Adipocyte (in vitro differentiated cells): Measurements from ENCODE around the gene UBXN11.
"Not testable (repeated sequence)": the region's sequence is repeated elsewhere in the genome, so short reads cannot be mapped to it uniquely, and the experiment has no call there.

ENCODE experiments used
- DNase-seq: peaks from one replicate; pipeline ENCODE4 v3.0.0-alpha.2; 2015; ENCODE audit warnings: low read depth
- H3K27me3 ChIP-seq: replicated peaks from 2 replicates; pipeline ENCODE4 v1.7.0; 2013; ENCODE audit warnings: mild to moderate bottlenecking, low read length, moderate library complexity; ENCODE audit not compliant: control insufficient read depth, insufficient read depth
- H3K36me3 ChIP-seq: 2 replicates; pipeline ENCODE4 v1.7.0; 2013; ENCODE audit warnings: low read length, mild to moderate bottlenecking, moderate library complexity; ENCODE audit not compliant: control insufficient read depth, insufficient read depth, severe bottlenecking
- H3K4me1 ChIP-seq: 2 replicates; pipeline ENCODE4 v1.7.0; 2013; ENCODE audit warnings: mild to moderate bottlenecking, low read length, moderate library complexity; ENCODE audit not compliant: control insufficient read depth, insufficient read depth
- H3K4me3 ChIP-seq: 2 replicates; pipeline ENCODE4 v1.7.0; 2013; ENCODE audit warnings: mild to moderate bottlenecking, low read length, moderate library complexity
- H3K9ac ChIP-seq: 2 replicates; pipeline ENCODE4 v1.7.0; 2013; ENCODE audit warnings: mild to moderate bottlenecking, low read length, moderate library complexity
- H3K9me3 ChIP-seq: 2 replicates; pipeline ENCODE4 v1.7.0; 2013; ENCODE audit warnings: mild to moderate bottlenecking, low read length, moderate library complexity; ENCODE audit not compliant: control insufficient read depth

The UBXN11 gene

DNA sequence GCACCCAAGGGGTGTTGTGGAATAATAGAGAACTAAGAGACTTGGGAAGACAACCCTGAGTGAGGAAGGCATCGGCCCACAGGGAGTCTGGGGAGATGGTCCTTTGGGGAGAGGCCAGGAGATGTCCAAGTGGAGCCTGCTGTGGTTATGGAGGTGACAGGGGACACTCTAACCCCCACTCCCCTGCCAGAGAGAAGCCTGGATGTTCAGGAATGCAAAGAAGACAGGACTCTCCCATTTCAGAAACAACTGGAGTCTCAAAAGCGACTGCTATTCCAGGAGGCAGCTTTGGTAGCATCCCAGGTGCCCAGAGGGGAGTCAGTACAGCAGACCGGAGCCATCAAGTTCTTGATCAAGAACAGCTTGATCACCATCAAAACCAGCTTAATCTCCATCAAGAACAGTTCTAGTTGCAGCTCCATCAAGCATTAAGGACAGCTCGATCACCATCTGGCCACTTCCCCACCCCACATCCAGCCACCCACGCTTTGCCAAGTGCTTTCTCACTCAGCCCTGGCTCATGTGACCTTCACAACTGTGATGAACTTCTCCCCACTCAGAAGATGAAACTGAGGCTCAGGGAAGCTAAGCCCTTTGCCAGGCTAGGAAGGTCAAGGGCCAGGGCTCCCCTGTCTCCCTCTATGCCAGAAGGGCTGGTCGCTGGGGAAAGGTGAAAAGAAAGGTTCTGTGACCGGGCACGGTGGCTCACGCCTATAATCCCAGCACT lies 12.1 kb upstream of the UBXN11 start:
- Histone ChIP-seq H3K9me3 (no peaks in the 10 kb centered on the region), H3K36me3 (no peaks in the 10 kb centered on the region), H3K4me3 (no peak overlapping the region), H3K9ac (no peak overlapping the region), H3K4me1 (peaks cover 39% of the 10 kb centered on the region), H3K27me3 (peaks cover 2% of the 10 kb centered on the region)
- no peak for DNase-seq

- no peaks in the 10 kb centered on the region for H3K9me3 ChIP-seq
- DNase-seq = no peak
Measured at GRCh38 chr1:26317612-26318337, 11.3 kb upstream of the UBXN11 start, which contains the start of gene CD52. Gene CD52 (plus strand): TSS chr1:26317958. CDS start chr1:26318018, 60 bp downstream.

GRCh38 chr1:26317146-26317545 lies 10.7 kb upstream of the UBXN11 start:
- no peak overlapping the region for H3K9ac ChIP-seq
- H3K36me3 ChIP-seq = no peaks in the 10 kb centered on the region
- H3K9me3 ChIP-seq = no peaks in the 10 kb centered on the region
- peaks cover 39% of the 10 kb centered on the region for H3K4me1 ChIP-seq
- DNase-seq = no peak
- no peaks in the 10 kb centered on the region for H3K27me3 ChIP-seq
- no peak overlapping the region for H3K4me3 ChIP-seq

More at GRCh38 chr1:26317612-26318337, 11.3 kb upstream of the UBXN11 start, which contains the start of gene CD52:
- Histone ChIP-seq H3K9ac (no peak within 1 kb of the TSS), H3K27me3 (peaks cover 2% of the 10 kb centered on the region), H3K4me3 (no peak within 1 kb of the TSS), H3K36me3 (no peaks in the 10 kb centered on the region), H3K4me1 (peaks cover 39% of the 10 kb centered on the region)

DNA sequence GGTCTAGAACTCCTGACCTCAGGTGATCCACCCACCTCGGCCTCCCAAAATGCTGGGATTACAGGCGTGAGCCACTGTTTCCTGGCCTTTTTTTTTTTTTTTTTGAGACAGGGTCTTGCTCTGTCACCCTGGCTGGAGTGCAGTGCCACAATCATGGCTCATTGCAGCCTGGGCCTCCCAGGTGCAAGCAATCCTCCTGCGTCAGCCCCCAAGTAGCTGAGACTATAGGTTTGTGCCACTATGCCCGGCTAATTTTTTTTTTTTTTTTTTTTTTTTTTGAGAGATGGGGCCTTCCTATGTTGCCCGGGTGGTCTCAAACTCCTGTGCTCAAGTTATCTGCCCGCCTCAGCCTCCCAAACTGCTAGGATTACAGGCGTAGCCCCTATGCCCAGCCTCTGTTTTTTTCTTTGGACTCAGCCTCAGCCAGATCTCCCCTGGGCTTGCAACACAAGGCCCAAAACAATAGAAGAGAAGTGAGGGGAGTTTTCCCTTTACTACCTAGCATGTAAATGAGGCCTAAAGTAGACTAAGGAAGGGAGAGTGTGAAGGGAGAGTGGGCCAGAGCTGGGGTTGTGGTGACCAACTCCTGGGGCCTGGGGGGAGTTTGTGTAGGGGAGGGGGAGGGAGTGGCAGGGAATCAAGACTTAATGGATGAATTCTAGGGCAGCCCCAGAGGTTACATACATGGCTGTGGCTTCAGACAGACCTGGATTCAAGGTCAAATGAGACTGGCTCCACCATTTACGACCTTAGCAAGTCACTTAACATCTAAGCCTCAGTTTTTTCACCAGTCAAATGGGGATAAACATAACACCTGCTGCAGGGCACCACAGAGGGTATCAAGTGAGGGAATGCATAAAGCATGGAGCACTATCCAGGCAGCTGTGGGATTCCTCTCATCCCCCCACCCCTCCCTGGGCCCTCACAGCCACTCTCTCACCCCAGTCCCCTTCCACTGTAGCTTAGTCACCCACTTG lies 9.7 kb upstream of the UBXN11 start:
- H3K9ac ChIP-seq = peak overlapping the region; percentile 64
- no peak for DNase-seq
- H3K4me3 ChIP-seq = no peak overlapping the region
- peaks cover 37% of the 10 kb centered on the region for H3K4me1 ChIP-seq
- no peaks in the 10 kb centered on the region for H3K27me3 ChIP-seq
- no peaks in the 10 kb centered on the region for H3K9me3 ChIP-seq
- H3K36me3 ChIP-seq = no peaks in the 10 kb centered on the region

DNA sequence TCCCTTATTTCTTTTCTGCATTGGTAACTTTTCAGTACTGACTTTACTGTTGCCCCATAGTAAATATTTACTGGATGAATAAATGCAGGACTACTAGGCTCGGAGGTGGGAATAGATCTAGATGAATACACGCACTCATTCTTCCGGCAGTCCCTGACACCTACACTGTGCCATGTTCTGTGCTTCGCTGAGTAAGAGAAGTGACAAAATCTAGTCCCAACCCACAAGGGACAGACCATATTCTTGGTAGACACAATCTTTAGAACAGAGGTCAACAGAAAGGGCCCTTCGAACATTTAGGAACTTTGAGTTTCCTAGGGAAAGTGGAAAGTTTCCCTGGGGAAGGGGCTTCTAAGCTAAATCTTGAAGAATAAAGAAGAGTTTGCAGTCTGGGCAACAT lies 8.1 kb upstream of the UBXN11 start:
- Histone ChIP-seq H3K27me3 (no peaks in the 10 kb centered on the region), H3K36me3 (no peaks in the 10 kb centered on the region), H3K4me3 (no peak overlapping the region), H3K9me3 (no peaks in the 10 kb centered on the region), H3K9ac (peak overlapping the region; percentile 64), H3K4me1 (peaks cover 35% of the 10 kb centered on the region)
- DNase-seq = no peak

DNA sequence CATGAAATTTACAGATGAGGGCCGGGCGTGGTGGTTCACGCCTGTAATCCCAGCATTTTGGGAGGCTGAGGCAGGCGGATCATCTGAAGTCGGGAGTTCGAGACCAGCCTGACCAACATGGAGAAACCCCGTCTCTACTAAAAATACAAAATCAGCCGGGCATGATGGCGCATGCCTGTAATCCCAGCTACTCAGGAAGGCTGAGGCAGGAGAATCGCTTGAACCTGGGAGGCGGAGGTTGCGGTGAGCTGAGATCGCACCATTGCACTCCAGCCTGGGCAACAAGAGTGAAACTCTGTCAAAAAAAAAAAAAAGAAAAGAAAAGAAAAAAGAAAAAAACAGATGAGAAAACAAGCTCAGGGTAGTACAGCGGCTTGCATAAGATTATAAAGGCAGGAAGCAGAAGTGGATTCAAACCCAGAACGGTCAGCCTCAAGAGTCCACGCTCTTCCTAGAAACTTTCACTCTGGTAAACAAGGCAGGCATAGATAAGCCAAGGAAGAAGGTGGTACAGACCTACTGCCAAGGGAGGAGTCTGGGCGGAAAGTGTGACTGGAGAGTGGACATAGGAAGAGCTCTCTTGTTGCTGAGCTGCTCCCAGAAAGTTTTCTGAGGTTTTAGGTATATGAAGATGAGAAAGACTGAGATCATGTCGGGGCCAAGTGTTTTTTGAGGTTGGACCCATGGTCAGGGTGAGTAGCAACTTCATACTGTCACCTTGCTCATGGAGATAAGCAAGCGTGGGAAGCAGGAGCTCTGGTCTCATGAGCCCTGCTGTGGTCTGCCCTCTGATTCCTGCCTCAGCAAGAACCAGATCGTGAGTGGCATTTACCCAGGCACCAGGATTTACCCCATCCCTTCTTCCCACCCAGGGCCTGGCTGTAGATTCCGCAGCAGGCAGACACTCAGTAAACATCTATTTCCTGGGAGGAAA lies 1.8 kb upstream of the UBXN11 start:
- H3K27me3 ChIP-seq, H3K9me3 ChIP-seq, H3K36me3 ChIP-seq, H3K4me3 ChIP-seq, H3K9ac ChIP-seq, DNase-seq: not testable (repeated sequence)
- peaks cover 22% of the 10 kb centered on the region for H3K4me1 ChIP-seq

DNA sequence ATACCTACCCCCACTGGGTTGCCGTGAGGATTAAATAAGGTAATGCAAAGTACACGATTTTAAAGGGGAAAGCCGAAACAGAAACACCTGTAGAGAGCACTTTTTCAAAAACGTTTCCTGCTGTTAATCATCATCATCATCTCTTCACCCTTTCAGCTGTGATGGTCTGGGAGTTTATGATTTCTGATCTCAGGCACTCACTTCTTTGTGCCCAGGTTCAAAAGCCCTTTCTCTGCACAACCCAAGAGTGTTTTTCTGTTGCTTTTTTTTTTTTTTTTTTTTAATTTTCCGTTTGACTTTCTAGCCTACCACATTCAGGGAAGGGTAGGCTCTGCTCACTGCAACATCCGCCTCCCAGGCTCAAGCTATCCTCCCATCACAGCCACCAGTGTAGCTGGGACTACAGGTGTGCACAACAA lies 936 bp upstream of the UBXN11 start:
- Histone ChIP-seq H3K9ac (peak overlapping the region; percentile 50), H3K4me3 (peak overlapping the region; percentile 86), H3K4me1 (peaks cover 31% of the 10 kb centered on the region), H3K27me3 (no peaks in the 10 kb centered on the region), H3K9me3 (no peaks in the 10 kb centered on the region), H3K36me3 (no peaks in the 10 kb centered on the region)
- DNase-seq = no peak

DNA sequence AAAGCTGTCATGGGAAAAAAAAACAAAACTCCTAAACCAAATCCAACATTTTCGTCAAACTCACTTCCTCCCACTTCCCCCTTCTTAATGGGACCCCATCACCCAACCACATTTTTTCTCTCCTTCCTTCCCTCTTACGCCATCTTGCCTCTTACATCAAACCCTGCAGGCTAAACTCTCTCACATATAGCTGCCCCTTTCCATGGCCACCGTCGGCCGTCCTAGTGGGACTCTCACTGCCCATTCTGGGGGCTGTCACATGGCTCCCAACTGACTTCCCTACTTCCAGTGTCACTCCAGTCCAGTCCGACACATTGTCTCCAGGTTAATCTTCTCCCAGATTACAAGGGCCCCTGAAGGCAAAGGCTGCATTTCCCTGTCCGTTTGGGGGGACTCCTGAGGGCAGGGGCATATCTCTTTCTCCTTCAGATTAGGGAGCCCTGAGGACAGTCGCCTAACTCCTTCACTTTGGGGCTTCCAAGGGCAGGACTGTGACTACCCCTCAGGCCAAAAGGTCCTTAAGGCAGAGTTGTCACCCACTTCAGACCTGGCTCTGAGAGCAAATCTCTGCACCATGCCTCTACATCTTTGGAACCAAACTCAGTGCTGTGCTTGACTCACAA lies 658 bp downstream of the UBXN11 start:
- peak overlapping the region; percentile 87 for H3K9ac ChIP-seq
- no peaks in the 10 kb centered on the region for H3K27me3 ChIP-seq
- peaks cover 47% of the 10 kb centered on the region for H3K4me1 ChIP-seq
- H3K36me3 ChIP-seq = no peaks in the 10 kb centered on the region
- DNase-seq = no peak
- H3K4me3 ChIP-seq = peak overlapping the region; percentile 86
- H3K9me3 ChIP-seq = no peaks in the 10 kb centered on the region

- Histone ChIP-seq H3K4me3 (peak overlapping the region; percentile 28), H3K9me3 (no peaks in the 10 kb centered on the region), H3K9ac (peak overlapping the region; percentile 70), H3K27me3 (no peaks in the 10 kb centered on the region), H3K4me1 (peaks cover 47% of the 10 kb centered on the region), H3K36me3 (no peaks in the 10 kb centered on the region)
- peak; percentile 44 for DNase-seq
Measured at GRCh38 chr1:26302733-26303405, 3.6 kb downstream of the UBXN11 start.
